Lower leg skin (tissue), 3 donors: ENCODE data around the gene PTPRN2.

Experiments used
- POLR2A ChIP-seq, 2 donors: fragments of 450-650 bp; IDR thresholded peaks; one replicate each; pipeline ENCODE4 v1.6.1; 2016 to 2017; ENCODE audit warnings: antibody characterized with exemption in 2 of 2, mild to moderate bottlenecking in 1 of 2, moderate library complexity in 1 of 2
- TF ChIP-seq, protein P1 (sequence below), 3 donors: fragments of 450-650 bp; IDR thresholded peaks; one replicate each; pipeline ENCODE4 v1.5.1; 2016; ENCODE audit warnings: antibody characterized with exemption in 3 of 3, mild to moderate bottlenecking in 3 of 3, moderate library complexity in 2 of 3

DNA sequence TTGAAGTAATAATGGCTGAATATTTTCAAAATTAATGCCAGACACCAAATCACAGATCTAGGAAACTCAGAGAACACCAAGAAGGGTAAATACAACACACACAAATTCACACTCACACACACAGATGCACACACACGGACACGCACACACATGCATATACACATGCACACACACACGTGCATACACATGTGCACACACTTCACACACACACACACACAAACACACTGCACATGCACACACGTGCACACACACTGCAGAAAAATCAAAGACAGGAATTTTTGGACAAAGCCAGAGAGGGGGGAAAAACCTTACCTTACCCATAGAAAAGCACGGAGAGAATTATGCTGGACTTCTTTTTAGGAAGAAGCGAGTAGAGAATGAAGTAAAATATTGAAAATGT lies 547.4 kb downstream of the PTPRN2 start:
- TF ChIP-seq, protein P1, sequence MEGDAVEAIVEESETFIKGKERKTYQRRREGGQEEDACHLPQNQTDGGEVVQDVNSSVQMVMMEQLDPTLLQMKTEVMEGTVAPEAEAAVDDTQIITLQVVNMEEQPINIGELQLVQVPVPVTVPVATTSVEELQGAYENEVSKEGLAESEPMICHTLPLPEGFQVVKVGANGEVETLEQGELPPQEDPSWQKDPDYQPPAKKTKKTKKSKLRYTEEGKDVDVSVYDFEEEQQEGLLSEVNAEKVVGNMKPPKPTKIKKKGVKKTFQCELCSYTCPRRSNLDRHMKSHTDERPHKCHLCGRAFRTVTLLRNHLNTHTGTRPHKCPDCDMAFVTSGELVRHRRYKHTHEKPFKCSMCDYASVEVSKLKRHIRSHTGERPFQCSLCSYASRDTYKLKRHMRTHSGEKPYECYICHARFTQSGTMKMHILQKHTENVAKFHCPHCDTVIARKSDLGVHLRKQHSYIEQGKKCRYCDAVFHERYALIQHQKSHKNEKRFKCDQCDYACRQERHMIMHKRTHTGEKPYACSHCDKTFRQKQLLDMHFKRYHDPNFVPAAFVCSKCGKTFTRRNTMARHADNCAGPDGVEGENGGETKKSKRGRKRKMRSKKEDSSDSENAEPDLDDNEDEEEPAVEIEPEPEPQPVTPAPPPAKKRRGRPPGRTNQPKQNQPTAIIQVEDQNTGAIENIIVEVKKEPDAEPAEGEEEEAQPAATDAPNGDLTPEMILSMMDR (IDR thresholded peaks at IDR 0.05): no peak
- no peak for TF ChIP-seq POLR2A (IDR thresholded peaks at IDR 0.05)
